GM10266 (cell line): Measurements from ENCODE around the gene TTLL9.

Source experiments
- DNase-seq: peaks from one replicate; pipeline ENCODE4 v3.0.0; 2012; ENCODE audit errors: extremely low spot score
- CTCF ChIP-seq: IDR thresholded peaks from 2 replicates; pipeline ENCODE4 v1.5.1; 2012; ENCODE audit warnings: mild to moderate bottlenecking, low read depth; ENCODE audit not compliant: control insufficient read depth, insufficient read depth; ENCODE audit errors: missing control alignments

TTLL9 gene

DNA sequence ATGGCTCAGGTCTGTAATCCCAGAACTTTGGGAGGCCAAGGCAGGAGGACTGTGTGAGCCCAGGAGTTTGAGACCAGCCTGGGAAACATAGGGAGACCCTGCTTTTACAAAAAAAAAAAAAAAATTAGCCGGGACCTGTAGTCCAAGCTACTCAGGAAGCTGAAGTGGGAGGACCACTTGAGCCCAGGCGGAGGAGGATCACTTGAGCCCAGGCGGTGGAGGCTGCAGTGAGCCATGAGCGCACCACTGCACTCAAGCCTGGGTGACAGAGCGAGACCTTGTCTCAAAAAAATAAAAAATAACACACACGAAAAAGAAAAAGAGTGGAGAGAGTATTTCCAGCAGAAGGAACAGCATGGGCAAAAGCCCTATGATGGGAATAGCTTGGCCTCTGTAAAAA lies 2.0 kb downstream of the TTLL9 start:
- TF ChIP-seq CTCF, result no peak
- DNase-seq, result no peak

DNA sequence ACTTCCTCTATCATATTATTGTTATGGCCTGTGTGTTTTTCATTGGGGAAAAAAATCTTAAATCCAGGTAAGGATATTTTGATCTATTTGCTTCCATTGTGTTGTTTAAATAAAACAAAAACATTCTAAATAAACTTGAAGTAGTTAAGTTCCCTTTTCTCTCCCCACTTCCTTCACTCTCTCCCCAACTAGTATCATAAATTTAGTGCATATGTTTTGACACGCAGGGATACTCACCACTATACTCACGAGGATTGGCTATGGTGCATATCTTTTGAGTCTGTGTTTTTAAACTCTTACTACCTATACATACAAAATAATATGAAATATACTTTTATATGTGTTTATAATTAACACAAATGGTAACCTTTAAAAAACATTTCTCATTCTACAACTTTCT lies 5.2 kb downstream of the TTLL9 start:
- DNase-seq, result no peak
- TF ChIP-seq CTCF, result no peak

DNA sequence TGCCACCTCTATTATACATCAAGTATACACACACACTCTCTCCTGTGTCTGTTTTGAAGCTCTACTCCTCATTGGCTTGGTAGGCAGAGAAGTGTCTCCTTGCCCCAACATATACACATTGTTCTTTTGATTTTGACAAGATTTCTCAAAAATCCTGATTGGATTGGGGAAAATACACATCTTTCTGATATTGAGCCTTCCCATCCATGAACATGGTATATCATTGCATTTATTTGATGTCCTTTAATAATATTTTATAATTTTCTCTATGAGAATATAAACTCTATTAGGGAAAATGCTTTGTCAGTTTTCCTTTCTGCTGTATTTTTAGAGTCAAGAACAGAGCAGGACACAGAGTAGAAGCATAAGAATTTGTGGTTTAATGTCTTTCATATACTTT lies 7.2 kb downstream of the TTLL9 start:
- DNase-seq, result no peak
- TF ChIP-seq CTCF, result no peak

GRCh38 chr20:31879143-31879987 lies 8.9 kb downstream of the TTLL9 start:
- DNase-seq, result peak; percentile 89
- TF ChIP-seq CTCF, result no peak

GRCh38 chr20:31881945-31882344 lies 11.5 kb downstream of the TTLL9 start:
- TF ChIP-seq CTCF, result no peak
- no peak for DNase-seq

DNA sequence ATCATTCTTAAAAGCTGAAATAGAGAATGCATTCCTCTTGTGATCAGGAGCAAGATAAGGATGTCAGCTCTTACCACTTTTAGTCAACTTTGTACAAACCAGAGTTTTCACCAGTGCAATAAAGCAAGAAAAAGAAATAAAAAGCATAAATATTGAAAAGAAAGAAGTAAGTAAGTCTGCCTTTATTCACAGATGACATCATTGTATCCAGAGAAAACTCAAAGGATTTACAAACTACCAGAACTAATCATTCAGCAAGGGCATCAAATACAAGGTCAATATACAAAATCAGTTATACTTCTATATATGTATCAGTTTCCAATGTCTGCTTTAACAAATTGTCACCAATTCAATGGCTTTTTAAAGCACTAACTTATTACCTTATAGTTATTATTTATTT lies 13.4 kb downstream of the TTLL9 start:
- no peak for DNase-seq
- no peak for TF ChIP-seq CTCF

GRCh38 chr20:31890646-31891045 lies 20.2 kb downstream of the TTLL9 start:
- no peak for DNase-seq
- no peak for TF ChIP-seq CTCF
